ENCODE results near the gene MGAT5. TPM values are rescaled to one million over a fixed set of nuclear protein-coding genes. Genes with fewer than 3 reads are reported as not detected.

The MGAT5 gene
- total RNA-seq, 2 experiments from 2014 or later, result 36.9 to 42.2 TPM

DNA sequence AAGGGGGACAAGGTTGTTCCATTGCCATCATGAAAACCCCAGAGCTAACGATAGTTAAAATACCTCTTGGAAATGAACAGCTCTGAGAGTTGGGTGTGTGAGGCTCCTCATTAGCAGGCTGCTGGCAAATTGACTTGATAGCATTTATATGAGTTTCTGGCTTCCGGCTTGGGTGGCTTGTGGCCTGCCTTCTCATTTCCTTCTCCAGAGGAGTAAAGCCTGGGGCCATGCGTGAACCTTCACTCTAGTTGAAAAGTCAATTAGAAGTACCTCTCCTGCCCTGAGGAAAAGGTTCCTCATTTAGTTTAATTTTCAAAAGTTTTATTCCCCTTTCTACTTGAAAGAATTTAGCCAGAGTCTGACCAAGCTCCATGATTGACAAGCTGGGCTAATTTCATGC lies 67.1 kb downstream of the MGAT5 start:
- peaks cover 47% of the 10 kb centered on the region for H3K36me3 Mint-ChIP-seq (ENCODE audit: low read depth)
- intact Hi-C loops (cut with micrococcal nuclease), result no loop called here
- peak; percentile 87 for ATAC-seq
- no peaks in the 10 kb centered on the region for H3K9me3 Mint-ChIP-seq
- DNase-seq, result peak; percentile 76
- peaks cover 67% of the 10 kb centered on the region for H3K4me1 Mint-ChIP-seq (ENCODE audit: low read depth)
- no peaks in the 10 kb centered on the region for H3K27me3 Mint-ChIP-seq
- H3K27ac Mint-ChIP-seq, result peak overlapping the region; percentile 58
- POLR2A ChIA-PET, result interaction anchor here (0.8 to 1.1 kb wide), 2 partner anchors 15 to 31 kb away, joined by 3 read pairs; no protein-coding TSS in a partner anchor
- CTCF ChIA-PET, result interaction anchor here (1.1 to 1.5 kb wide), 2 partner anchors 11 to 75 kb away, joined by 3 to 5 read pairs; no protein-coding TSS in a partner anchor
- H3K4me3 Mint-ChIP-seq, result no peak overlapping the region
- TF ChIP-seq, protein P1, sequence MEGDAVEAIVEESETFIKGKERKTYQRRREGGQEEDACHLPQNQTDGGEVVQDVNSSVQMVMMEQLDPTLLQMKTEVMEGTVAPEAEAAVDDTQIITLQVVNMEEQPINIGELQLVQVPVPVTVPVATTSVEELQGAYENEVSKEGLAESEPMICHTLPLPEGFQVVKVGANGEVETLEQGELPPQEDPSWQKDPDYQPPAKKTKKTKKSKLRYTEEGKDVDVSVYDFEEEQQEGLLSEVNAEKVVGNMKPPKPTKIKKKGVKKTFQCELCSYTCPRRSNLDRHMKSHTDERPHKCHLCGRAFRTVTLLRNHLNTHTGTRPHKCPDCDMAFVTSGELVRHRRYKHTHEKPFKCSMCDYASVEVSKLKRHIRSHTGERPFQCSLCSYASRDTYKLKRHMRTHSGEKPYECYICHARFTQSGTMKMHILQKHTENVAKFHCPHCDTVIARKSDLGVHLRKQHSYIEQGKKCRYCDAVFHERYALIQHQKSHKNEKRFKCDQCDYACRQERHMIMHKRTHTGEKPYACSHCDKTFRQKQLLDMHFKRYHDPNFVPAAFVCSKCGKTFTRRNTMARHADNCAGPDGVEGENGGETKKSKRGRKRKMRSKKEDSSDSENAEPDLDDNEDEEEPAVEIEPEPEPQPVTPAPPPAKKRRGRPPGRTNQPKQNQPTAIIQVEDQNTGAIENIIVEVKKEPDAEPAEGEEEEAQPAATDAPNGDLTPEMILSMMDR (IDR thresholded peaks at IDR 0.05), result no peak

DNA sequence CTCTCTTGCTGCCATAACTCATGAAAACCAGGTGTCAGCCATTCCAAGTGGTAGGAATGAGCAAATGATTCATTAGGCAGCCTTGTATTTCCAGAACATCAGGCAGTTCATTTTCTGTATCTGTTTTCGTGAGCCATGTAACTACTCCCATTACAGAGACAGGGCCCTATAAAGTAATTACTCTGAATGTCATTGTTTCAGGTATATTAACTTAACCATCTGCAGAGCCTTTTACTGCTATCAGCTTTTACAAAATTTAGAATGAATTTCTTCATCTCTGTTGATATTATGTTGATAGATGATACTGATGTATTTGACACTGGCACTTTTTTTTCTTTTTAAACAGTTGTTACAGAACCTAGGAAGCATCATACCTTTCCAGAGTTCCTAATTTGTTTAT lies 69.9 kb downstream of the MGAT5 start:
- Mint-ChIP-seq H3K27ac (no peak overlapping the region), H3K9me3 (no peaks in the 10 kb centered on the region), H3K4me1 (ENCODE audit: low read depth) (peaks cover 69% of the 10 kb centered on the region), H3K27me3 (no peaks in the 10 kb centered on the region), H3K36me3 (ENCODE audit: low read depth) (peaks cover 39% of the 10 kb centered on the region), H3K4me3 (no peak overlapping the region)
- no peak for ATAC-seq
- ChIA-PET POLR2A (no interaction called here), CTCF (no interaction called here)
- no peak for DNase-seq
- TF ChIP-seq, protein P1 (IDR thresholded peaks at IDR 0.05), result no peak
- intact Hi-C loops (cut with micrococcal nuclease), result no loop called here

DNA sequence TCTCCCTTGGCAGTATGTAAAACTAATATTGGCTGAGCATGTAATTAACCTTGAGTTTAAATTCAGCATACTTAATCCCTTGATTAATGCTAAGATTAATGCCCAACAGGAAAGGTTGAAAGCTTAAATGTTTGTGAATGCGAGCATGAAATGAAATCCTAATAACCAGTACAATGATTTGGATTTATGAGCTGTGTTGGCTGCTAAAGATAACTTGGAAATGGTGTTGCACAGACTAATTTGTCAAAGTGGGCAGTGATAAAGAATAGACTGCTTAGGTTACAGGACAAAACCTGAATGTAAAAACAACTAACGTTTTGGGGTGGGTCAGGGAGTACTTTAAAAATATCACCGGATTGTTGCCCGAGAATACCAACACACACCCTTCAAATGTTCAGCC lies 70.6 kb downstream of the MGAT5 start:
- DNase-seq, result no peak
- Mint-ChIP-seq H3K4me3 (no peak overlapping the region), H3K27ac (no peak overlapping the region), H3K36me3 (ENCODE audit: low read depth) (peaks cover 34% of the 10 kb centered on the region), H3K27me3 (no peaks in the 10 kb centered on the region), H3K9me3 (no peaks in the 10 kb centered on the region), H3K4me1 (ENCODE audit: low read depth) (peaks cover 66% of the 10 kb centered on the region)
- POLR2A ChIA-PET, result no interaction called here
- no peak for ATAC-seq
- CTCF ChIA-PET, result no interaction called here
- TF ChIP-seq, protein P1 (IDR thresholded peaks at IDR 0.05), result no peak
- intact Hi-C loops (cut with micrococcal nuclease), result no loop called here

DNA sequence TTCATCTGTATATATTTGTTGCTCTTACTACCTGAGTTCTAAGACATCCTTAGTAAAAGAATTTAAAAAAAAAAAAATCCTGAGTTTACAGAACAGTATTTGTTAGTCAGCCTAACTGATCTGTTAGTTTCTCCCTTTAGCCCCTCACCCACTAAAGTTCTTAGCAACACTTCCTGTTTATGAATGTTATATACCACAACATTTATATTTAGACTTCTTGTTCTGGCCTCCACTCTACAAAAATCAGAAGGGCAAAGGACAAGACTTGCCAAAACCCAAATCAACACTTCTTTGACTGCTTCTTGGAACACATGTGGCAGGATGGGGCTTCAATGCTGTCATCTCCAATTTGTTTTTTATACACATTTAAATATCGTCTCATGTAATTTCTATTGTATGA lies 71.1 kb downstream of the MGAT5 start:
- intact Hi-C loops (cut with micrococcal nuclease), result no loop called here
- ChIA-PET POLR2A (no interaction called here), CTCF (no interaction called here)
- H3K4me3 Mint-ChIP-seq, result no peak overlapping the region
- no peak for DNase-seq
- peak; percentile 36 for ATAC-seq
- peaks cover 30% of the 10 kb centered on the region for H3K36me3 Mint-ChIP-seq (ENCODE audit: low read depth)
- no peaks in the 10 kb centered on the region for H3K9me3 Mint-ChIP-seq
- no peaks in the 10 kb centered on the region for H3K27me3 Mint-ChIP-seq
- H3K4me1 Mint-ChIP-seq (ENCODE audit: low read depth), result peaks cover 62% of the 10 kb centered on the region
- H3K27ac Mint-ChIP-seq, result no peak overlapping the region
- TF ChIP-seq, protein P1 (IDR thresholded peaks at IDR 0.05), result no peak

DNA sequence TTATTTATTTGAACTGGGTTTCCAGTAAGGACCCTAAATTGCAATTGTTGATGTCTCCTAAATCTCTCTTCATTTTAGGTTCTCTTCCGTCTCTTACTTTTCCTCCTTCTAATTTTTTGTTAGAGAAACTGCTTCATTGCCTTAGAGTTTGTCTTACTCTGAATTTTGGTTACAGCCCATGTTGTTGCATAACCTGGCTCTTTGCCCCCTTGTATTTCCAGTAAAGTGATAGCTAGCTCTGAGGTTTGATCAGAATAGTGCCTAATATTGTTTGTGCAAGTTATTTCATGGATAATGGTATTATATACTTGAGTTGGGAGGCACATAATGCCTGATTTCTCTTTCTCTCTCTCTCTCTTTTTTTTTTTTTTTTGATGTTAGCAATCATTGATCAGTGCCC lies 71.8 kb downstream of the MGAT5 start:
- Mint-ChIP-seq H3K4me1 (ENCODE audit: low read depth) (peaks cover 54% of the 10 kb centered on the region), H3K27me3 (no peaks in the 10 kb centered on the region), H3K9me3 (no peaks in the 10 kb centered on the region), H3K36me3 (ENCODE audit: low read depth) (peaks cover 29% of the 10 kb centered on the region), H3K27ac (peak overlapping the region; percentile 31), H3K4me3 (no peak overlapping the region)
- POLR2A ChIA-PET, result no interaction called here
- ATAC-seq (no peak), DNase-seq (no peak)
- TF ChIP-seq, protein P1 (IDR thresholded peaks at IDR 0.05), result no peak
- intact Hi-C loops (cut with micrococcal nuclease), result no loop called here
- CTCF ChIA-PET, result no interaction called here
